ENCODE measurements around the gene EPO. TPM values are rescaled to one million over a fixed set of nuclear protein-coding genes. Genes with fewer than 3 reads are reported as not detected.

Gene EPO
- total RNA-seq, 1 experiment from 2014 or later: 0.30 TPM

DNA sequence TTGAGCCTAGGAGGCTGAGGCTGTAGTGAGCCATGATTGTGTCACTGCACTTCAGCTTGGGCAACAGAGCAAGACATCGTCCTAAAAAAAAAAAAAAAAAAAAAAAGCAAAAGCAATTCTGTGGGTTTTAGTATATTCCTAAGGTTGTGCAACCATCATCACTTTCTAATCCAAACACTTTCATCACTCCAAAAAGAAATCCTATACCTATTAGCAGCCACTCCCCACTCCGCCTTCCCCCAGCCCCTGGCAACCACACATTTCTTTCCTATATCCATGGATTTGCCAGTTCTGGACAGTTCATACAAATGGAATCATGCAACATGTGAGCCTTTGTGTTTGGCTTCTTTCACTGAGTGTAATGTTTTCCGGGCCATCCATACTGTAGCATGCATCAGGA, 33.5 kb downstream of the EPO start:
- RAD21 ChIA-PET (ENCODE audit: low non-redundant PET in 1 of 2, low total read pairs in 2 of 2, uncharacterized antibody in 2 of 2, unreplicated experiment in 2 of 2): no interaction called here
- BruUV-seq (replicated peaks): no TSS peak
- H3K36me3 ChIP-seq (ENCODE audit: control insufficient read depth in 1 of 2, insufficient read depth in 2 of 2, low read length in 2 of 2): no peaks in the 10 kb centered on the region
- H3K9me3 ChIP-seq (ENCODE audit: control insufficient read depth in 1 of 2, insufficient read depth in 1 of 2, low read depth in 1 of 2, low read length in 2 of 2): no peaks in the 10 kb centered on the region
- CTCF ChIA-PET: no interaction called here
- no peak overlapping the region for H2AFZ ChIP-seq (ENCODE audit: low read depth, low read length, poor library complexity, severe bottlenecking)
- no peaks in the 10 kb centered on the region for H3K4me1 ChIP-seq (ENCODE audit: control insufficient read depth in 1 of 2, insufficient read depth in 2 of 2, low read length in 2 of 2)
- DNase-seq (ENCODE audit: low read depth, low spot score): no peak
- POLR2A ChIA-PET: no interaction called here
- H3K4me2 ChIP-seq (ENCODE audit: low read length): no peak overlapping the region
- no peak for ATAC-seq
- H3K9ac ChIP-seq (ENCODE audit: low read length): no peak overlapping the region
- H4K20me1 ChIP-seq (ENCODE audit: insufficient read depth): no peaks in the 10 kb centered on the region
- no peaks in the 10 kb centered on the region for H3K9me2 ChIP-seq (ENCODE audit: insufficient read depth)
- H3K4me3 ChIP-seq (replicated peaks in 1 of 2; ENCODE audit: low read depth in 1 of 2, low read length in 2 of 2): no peak overlapping the region
- H3K27ac ChIP-seq (ENCODE audit: low read depth, low read length): no peak overlapping the region
- no peaks in the 10 kb centered on the region for H3K79me2 ChIP-seq (ENCODE audit: insufficient read depth, low read length)
- no peak for TF ChIP-seq RAD21 (IDR thresholded peaks at IDR 0.05; ENCODE audit: low read depth)
- TF ChIP-seq CBX3 (IDR thresholded peaks at IDR 0.05; ENCODE audit: low read depth): no peak
- TF ChIP-seq, protein P1, sequence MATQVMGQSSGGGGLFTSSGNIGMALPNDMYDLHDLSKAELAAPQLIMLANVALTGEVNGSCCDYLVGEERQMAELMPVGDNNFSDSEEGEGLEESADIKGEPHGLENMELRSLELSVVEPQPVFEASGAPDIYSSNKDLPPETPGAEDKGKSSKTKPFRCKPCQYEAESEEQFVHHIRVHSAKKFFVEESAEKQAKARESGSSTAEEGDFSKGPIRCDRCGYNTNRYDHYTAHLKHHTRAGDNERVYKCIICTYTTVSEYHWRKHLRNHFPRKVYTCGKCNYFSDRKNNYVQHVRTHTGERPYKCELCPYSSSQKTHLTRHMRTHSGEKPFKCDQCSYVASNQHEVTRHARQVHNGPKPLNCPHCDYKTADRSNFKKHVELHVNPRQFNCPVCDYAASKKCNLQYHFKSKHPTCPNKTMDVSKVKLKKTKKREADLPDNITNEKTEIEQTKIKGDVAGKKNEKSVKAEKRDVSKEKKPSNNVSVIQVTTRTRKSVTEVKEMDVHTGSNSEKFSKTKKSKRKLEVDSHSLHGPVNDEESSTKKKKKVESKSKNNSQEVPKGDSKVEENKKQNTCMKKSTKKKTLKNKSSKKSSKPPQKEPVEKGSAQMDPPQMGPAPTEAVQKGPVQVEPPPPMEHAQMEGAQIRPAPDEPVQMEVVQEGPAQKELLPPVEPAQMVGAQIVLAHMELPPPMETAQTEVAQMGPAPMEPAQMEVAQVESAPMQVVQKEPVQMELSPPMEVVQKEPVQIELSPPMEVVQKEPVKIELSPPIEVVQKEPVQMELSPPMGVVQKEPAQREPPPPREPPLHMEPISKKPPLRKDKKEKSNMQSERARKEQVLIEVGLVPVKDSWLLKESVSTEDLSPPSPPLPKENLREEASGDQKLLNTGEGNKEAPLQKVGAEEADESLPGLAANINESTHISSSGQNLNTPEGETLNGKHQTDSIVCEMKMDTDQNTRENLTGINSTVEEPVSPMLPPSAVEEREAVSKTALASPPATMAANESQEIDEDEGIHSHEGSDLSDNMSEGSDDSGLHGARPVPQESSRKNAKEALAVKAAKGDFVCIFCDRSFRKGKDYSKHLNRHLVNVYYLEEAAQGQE (IDR thresholded peaks at IDR 0.05; ENCODE audit: low read depth): no peak
- TF ChIP-seq FOSL1 (IDR thresholded peaks at IDR 0.05; ENCODE audit: low read depth): no peak
- TF ChIP-seq EGR1 (IDR thresholded peaks at IDR 0.05; ENCODE audit: low read depth): no peak
- intact Hi-C loops (cut with micrococcal nuclease): no loop called here
- no peaks in the 10 kb centered on the region for H3K27me3 ChIP-seq (ENCODE audit: insufficient read depth, low read length)

DNA sequence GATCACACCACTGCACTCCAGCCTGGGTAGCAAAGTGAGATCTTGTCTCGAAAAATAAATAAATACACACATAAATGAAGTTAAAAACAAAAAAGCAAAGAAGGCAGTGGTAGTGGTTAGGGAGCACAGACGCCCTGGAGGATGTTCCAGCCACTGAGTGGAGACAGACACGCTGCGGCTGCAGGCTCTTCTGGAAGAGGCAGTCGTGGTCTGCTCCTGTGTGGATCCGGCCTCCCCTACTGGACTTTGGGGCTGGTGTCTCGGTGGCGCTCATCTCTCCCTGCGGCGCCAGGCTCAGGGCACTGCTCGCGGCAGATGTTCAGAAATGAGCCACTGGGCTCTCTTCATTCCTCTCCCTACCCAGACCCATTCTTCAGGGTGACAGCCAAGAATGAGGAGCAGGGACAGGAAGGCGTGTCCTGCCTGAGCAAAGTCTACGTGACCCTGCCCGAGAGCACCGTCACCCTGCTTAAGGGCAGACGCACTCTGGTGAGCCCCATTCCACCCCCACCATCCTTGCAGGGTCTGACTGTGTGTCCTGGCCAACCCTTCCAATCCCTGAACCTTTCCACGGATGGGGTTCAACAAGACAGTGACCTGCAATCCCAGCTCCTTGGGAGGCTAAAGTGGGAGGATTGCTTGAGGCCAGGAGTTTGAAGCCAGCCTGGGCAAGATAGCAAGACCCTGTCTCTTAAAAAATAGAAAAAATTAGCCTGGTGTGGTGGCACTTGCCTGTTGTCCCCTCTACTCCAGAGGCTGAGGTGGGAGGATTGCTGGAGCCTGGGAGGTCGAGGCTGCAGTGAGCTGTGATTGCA, 39.3 kb downstream of the EPO start:
- DNase-seq (ENCODE audit: low read depth, low spot score) (no peak), ATAC-seq (no peak)
- H3K4me2 ChIP-seq (ENCODE audit: low read length): no peak overlapping the region
- H3K9ac ChIP-seq (ENCODE audit: low read length): no peak overlapping the region
- CTCF ChIA-PET: interaction anchor here (1.6 kb wide), 1 partner anchor 9 kb away, joined by 3 read pairs; no protein-coding TSS in a partner anchor
- no peak overlapping the region for H3K27ac ChIP-seq (ENCODE audit: low read depth, low read length)
- H3K36me3 ChIP-seq (ENCODE audit: control insufficient read depth in 1 of 2, insufficient read depth in 2 of 2, low read length in 2 of 2): no peaks in the 10 kb centered on the region
- no peaks in the 10 kb centered on the region for H3K4me1 ChIP-seq (ENCODE audit: control insufficient read depth in 1 of 2, insufficient read depth in 2 of 2, low read length in 2 of 2)
- H3K4me3 ChIP-seq (replicated peaks in 1 of 2; ENCODE audit: low read depth in 1 of 2, low read length in 2 of 2): no peak overlapping the region
- intact Hi-C loops (cut with micrococcal nuclease): no loop called here
- POLR2A ChIA-PET: no interaction called here
- H3K9me2 ChIP-seq (ENCODE audit: insufficient read depth): no peaks in the 10 kb centered on the region
- no TSS peak for BruUV-seq (replicated peaks)
- H3K9me3 ChIP-seq (ENCODE audit: control insufficient read depth in 1 of 2, insufficient read depth in 1 of 2, low read depth in 1 of 2, low read length in 2 of 2): no peaks in the 10 kb centered on the region
- no peak overlapping the region for H2AFZ ChIP-seq (ENCODE audit: low read depth, low read length, poor library complexity, severe bottlenecking)
- RAD21 ChIA-PET (ENCODE audit: low non-redundant PET in 1 of 2, low total read pairs in 2 of 2, uncharacterized antibody in 2 of 2, unreplicated experiment in 2 of 2): no interaction called here
- no peaks in the 10 kb centered on the region for H4K20me1 ChIP-seq (ENCODE audit: insufficient read depth)
- H3K79me2 ChIP-seq (ENCODE audit: insufficient read depth, low read length): no peaks in the 10 kb centered on the region
- H3K27me3 ChIP-seq (ENCODE audit: insufficient read depth, low read length): no peaks in the 10 kb centered on the region
- TF ChIP-seq SIN3A (IDR thresholded peaks at IDR 0.05; ENCODE audit: low read depth): no peak
- TF ChIP-seq JUND (IDR thresholded peaks at IDR 0.05): no peak
- TF ChIP-seq RAD21 (IDR thresholded peaks at IDR 0.05; ENCODE audit: low read depth): no peak
- no peak for TF ChIP-seq ZFX (IDR thresholded peaks at IDR 0.05)
- no peak for TF ChIP-seq SRF (IDR thresholded peaks at IDR 0.05; ENCODE audit: low read depth)
- TF ChIP-seq YY1 (IDR thresholded peaks at IDR 0.05; ENCODE audit: extremely low read depth, insufficient replicate concordance, low read depth, low read length): no peak
- no peak for TF ChIP-seq ZNF274 (IDR thresholded peaks at IDR 0.05; ENCODE audit: low read depth, low read length)
- TF ChIP-seq POLR2AphosphoS5 (IDR thresholded peaks at IDR 0.05; ENCODE audit: low read depth, low read length): no peak
- TF ChIP-seq EZH2phosphoT487 (IDR thresholded peaks at IDR 0.05; ENCODE audit: borderline replicate concordance): no peak
- TF ChIP-seq, protein P2, sequence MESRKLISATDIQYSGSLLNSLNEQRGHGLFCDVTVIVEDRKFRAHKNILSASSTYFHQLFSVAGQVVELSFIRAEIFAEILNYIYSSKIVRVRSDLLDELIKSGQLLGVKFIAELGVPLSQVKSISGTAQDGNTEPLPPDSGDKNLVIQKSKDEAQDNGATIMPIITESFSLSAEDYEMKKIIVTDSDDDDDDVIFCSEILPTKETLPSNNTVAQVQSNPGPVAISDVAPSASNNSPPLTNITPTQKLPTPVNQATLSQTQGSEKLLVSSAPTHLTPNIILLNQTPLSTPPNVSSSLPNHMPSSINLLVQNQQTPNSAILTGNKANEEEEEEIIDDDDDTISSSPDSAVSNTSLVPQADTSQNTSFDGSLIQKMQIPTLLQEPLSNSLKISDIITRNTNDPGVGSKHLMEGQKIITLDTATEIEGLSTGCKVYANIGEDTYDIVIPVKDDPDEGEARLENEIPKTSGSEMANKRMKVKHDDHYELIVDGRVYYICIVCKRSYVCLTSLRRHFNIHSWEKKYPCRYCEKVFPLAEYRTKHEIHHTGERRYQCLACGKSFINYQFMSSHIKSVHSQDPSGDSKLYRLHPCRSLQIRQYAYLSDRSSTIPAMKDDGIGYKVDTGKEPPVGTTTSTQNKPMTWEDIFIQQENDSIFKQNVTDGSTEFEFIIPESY (IDR thresholded peaks at IDR 0.05; ENCODE audit: extremely low read depth, insufficient replicate concordance, low read length): no peak
